Measurements from ENCODE around the gene PIK3R5.

DNA sequence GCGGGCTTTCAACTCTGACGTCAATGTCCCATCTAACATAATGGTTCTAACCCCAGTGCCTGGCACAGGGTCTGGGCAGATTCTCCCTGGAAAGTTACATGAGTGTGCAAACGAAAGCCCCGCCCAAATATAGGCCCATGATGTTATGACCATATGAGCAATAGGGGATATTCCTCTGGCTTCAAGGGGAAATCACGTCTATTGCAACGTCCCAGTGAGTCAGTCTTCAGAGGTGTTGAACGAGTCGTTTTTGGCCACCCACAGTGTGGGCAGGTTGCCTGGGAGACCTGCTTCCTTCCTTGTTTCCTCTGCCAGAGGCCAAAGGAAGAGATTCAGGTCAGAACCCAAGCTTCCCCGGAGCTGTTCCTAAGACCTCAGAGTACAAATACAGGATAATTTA lies 30.3 kb downstream of the PIK3R5 start:
- TF ChIP-seq, protein P1, sequence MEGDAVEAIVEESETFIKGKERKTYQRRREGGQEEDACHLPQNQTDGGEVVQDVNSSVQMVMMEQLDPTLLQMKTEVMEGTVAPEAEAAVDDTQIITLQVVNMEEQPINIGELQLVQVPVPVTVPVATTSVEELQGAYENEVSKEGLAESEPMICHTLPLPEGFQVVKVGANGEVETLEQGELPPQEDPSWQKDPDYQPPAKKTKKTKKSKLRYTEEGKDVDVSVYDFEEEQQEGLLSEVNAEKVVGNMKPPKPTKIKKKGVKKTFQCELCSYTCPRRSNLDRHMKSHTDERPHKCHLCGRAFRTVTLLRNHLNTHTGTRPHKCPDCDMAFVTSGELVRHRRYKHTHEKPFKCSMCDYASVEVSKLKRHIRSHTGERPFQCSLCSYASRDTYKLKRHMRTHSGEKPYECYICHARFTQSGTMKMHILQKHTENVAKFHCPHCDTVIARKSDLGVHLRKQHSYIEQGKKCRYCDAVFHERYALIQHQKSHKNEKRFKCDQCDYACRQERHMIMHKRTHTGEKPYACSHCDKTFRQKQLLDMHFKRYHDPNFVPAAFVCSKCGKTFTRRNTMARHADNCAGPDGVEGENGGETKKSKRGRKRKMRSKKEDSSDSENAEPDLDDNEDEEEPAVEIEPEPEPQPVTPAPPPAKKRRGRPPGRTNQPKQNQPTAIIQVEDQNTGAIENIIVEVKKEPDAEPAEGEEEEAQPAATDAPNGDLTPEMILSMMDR (IDR thresholded peaks at IDR 0.05; ENCODE audit: low read depth, low read length): no peak
- TF ChIP-seq POLR2A (IDR thresholded peaks at IDR 0.05; ENCODE audit: extremely low read depth, insufficient read length) (no peak), MAX (IDR thresholded peaks at IDR 0.05; ENCODE audit: low read depth, low read length) (no peak), MYC (IDR thresholded peaks at IDR 0.05; ENCODE audit: low read depth, low read length) (no peak)
